GM21528 (cell line): ENCODE measurements around the gene PTGES3.
"Not testable (repeated sequence)": the region's sequence is repeated elsewhere in the genome, so short reads cannot be mapped to it uniquely, and the experiment has no call there.

ENCODE experiments used
- ATAC-seq: cut with Tn5 transposase; IDR thresholded peaks from one replicate; pipeline ENCODE4 v1.9.1; 2021; ENCODE audit warnings: mild to moderate bottlenecking, moderate library complexity; ENCODE audit not compliant: unreplicated experiment, low FRiP score

Gene PTGES3

DNA sequence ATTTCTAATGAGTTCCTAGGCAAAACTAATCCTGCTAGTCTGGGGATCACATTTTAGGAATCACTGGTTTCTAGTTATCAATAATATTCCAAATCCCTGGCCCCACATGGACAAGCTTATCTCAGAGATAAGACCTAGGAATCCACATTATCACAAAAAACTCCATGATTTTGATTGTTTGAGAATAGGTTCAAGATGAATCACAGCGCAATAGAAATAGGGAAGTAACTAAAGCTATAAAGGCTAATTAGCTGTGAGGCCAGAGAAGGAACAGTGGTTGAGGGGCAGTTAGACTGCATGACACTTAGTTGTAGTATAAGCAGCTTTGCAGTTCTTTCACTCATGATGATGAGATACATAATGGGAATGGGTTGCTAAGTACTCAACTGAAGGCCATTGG lies 29.2 kb downstream of the PTGES3 start:
- ATAC-seq = no peak

DNA sequence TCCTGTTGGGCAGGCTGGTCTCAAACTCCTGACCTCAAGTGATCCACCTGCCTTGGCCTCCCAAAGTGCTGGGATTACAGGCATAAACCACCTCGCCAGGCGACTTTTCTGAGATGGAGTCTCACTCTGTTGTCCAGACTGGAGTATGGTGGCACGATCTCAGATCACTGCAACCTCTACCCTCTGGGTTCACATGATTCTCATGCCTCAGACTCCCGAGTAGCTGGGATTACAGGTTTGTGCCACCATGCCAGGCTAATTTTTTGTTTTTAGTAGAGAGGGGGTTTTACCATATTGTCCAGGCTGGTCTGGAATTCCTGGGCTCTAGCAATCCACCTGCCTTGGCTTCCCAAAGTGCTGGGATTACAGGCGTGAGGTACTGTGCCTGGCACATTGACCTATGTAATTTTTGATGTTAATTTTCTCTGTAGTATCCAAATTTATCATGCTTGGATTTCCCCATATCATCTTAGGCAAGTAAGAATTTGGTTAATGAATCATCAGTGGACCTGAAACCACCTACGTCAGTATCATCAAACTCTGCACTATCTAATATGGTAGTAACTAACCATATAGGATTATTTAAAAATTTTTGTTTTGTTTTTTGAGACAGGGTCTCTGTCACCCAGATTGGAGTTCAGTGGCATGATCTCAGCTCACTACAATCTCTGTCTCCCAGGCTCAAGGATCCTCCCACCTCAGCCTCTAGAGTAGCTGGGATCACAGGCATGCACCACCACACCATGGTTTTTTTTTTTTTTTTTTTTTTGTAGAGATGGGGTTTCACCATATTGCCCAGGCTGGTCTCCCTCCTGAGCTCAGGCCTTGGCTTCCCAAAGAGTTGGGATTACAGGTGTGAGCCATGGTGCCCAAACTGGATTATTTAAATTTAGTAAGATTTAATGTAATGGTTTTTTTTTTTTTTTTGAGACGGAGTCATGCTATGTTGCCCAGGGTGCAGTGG lies 30.4 kb downstream of the PTGES3 start:
- ATAC-seq = no peak

DNA sequence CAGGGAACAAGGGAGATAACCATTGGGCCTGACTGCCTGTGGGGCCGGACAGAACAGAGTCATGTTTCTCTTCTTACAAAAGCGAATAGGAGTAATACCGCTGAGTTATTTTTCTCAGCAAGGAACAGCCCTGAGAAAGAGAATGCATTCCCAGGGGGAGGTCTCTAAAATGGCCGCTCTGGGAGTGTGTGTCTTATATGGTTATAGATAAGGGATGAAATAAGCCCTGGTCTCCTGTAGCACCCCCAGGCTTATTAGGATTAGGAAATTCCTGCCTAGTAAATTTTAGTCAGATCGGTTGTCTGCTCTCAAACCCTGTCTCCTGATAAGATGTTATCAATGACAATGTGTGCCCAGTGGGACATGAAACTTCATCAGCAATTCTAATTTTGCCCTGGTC lies 34.3 kb downstream of the PTGES3 start:
- not testable (repeated sequence) for ATAC-seq

DNA sequence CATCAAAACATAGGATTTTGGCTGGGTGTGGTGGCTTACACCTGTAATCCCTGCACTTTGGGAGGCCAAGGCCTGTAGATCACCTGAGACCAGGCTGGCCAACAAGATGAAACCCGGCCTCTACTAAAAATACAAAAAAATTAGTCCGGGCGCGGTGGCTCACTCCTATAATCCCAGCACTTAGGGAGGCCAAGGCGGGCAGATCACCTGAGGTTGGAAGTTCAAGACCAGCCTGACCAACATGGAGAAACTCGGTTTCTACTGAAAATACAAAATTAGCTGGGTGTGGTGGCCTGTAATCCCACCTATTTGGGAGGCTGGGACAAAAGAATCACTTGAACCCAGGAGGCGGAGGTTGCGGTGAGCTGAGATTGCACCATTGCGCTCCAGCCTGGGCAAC lies 40.1 kb downstream of the PTGES3 start:
- ATAC-seq = not testable (repeated sequence)

DNA sequence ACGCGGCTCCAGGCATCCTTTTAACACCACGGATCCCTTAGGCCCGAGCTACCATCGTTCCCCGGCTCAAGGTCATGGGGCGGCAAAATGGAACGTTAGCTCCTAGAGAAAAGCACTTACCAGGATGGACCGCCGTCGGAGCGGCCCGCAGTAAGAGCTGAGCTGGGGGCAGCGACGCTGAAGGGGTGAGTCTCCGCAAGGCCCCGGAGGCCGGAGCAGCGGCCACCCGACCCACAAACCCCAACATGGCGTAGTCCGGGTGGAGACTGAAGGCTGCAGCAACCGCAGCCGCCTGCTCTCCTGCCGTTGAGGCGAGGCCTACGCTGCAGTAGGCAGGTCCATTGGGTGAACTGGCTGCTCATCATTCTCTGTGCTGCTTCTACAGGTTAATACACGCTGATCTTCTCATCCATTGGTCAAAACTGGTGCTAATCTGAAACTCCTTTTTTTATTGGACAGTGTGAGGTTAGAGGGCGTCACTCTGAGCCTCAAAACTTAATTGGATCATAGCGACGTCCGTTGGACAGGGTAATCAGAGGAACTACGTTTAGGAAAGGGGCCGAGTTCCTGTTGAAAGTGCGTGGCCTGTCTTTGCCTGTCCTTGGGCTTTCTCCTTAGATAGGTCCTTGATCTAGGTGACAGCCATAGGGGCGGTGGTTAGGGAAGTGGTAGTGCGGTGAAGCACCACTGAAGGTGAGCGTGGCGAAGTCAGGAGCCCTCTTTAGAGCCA lies 42.2 kb downstream of the PTGES3 start, which contains the start of gene ATP5F1B:
TSS of gene ATP5F1B (minus strand) at position 268 of the 730 bp plus-strand sequence. CDS start at position 247, 21 bp downstream.
- peak; percentile 98 for ATAC-seq

DNA sequence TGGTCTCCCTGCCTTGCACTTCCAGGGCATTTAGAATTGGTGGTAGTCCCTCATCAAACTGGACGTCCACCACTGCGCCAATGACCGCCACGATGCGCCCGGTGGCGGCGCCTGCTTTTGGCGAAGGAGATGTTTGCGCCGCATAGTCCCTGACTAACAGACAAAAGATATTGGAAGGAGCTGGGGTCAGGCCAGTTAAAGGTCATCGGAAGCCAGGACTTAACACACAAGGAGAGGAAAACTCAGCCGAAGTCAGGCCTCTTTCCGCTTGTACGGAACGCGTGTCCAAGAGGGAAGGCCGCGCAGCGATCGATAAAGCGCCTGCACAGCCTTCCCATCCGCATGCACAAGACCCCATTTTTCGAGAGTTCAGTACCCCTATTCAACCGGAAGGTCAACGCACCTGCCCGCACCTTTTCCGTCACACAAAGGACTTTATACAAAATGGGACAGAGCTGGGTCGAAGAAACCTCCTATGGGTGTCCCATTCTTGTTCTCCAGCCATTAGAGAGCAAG lies 42.8 kb downstream of the PTGES3 start:
- no peak for ATAC-seq

DNA sequence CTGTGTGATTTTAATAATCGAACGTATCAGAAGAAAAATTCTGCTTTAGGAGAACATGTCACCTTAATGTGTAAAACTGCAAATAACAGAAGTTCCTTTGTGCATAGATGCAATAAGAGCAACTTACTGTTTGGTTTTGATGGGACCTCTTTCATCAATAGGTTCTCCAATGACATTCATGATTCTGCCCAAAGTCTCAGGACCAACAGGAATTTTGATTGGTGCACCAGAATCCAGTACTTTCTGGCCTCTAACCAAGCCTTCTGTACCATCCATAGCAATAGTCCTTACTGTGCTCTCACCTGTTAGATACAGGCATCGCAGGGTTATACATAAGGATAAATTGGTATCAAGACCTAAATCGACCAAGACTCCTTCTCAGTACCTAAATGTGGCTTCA lies 43.4 kb downstream of the PTGES3 start:
- no peak for ATAC-seq

DNA sequence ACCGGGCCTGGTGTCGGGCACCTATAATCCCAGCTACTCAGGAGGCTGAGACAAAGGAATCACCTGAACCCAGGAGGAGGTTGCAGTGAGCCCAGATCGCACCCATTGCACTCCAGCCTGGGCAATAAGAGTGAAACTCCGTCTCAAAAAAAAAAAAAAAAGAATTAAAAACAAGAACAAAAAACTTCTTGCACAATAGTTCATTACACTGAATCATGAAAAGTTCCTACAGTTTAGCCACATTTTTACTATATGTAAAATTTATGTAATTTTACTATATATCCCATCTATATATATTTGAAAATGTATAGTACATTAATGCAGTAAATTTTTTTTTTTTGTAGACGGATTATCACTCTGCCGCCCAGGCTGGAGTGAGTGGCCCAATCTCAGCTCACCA lies 46.9 kb downstream of the PTGES3 start:
- ATAC-seq = no peak

DNA sequence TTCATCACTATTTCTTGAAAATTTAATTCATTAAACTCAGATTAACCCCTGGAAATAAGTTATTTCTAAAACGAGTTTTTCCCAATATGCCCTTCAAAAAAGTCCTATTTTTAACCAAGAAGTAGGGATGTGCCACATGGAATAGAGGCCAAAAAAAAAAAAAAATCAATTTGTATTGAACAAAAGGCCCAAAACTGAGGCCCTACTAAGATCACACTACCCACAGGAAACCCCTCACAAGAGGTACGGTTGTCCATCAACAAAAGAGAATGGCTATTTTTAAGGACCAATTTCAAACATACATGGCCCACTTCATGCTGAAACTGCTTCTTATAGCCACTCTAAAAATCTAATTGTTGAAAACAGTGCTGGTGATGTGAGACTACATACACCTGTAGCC lies 50.5 kb downstream of the PTGES3 start:
- ATAC-seq = no peak

DNA sequence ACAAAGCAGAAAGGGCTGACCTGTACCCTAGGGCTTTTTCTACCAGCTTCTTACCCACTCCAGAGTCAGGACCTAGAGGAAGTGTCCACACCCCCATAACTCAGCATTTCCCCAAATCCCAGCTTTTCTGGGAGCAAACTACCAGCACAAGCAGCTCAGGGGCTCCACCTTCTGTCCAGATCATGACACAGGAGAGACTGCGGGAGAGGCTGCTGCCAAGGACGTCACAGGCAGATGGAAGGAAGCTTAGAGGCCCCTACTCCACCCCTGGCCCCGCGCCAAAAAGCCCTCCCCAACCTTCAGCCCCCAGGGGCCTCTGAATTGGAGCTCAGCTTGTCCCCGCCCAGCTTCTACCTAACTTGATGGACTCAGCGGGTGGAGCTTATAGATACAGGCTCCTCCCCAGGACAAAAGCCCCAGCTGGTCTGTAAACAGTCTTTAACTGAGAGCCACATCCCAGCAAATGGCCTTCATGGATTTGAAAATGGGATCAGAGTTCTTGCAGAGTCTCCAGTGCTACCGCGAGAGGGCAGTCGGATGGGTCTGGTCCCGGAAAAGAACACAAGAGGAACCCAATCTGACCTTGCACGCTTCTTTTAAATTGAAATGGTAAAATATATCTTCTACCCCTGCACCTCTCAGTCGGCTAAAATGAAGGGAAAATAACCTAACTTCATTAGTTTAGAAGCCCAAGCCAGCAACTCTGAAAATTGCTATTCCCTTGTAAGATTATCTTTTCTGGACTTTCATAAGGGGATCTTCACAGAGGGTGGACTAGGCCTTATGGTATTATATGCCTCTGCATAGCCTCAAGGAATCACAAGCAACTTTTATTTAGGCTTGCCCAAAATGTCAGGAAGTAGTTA lies 51.2 kb downstream of the PTGES3 start:
- ATAC-seq = peak; percentile 58

DNA sequence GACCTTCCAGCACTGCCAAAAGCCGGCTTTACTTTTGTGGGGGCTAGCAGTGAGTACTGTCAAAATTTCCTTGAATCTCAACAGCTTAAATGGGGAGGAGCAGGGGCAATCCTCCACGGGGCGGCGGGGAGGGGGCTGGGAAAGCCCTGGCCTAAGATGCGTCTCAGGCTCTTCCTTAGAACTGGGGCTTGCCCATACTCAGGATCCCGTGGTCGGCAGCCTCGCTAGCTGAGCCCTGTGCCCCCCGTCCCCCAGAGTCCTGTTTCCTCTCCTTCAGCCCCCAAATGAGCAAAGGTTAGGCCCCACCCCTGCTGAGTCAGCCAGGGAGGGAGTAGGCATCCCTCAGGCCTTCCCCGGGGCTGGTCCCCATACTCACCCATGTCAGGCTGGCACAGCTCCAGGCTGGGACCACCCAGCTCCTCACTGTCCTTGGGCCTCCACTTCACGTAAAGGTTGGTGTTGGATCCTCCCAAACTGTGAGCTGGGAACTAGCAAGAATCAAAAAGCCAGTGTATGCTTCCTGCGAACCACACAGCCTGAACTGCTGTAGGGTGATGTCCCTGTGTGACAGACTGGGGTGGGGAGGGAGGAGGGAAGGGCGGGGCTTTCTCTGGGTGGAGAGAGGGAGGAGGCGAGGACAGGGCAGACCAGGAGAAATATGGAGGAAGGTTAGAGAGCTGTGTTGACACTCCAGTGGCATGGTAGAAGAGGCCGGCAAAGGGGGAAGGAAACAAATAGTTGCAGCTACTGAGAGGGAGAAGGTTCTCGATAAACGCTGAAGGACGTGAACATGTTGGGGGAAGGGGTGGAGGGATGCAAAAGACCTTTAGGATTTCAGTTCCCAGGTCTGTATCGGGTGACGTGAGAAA lies 52.0 kb downstream of the PTGES3 start:
- ATAC-seq = peak; percentile 42

DNA sequence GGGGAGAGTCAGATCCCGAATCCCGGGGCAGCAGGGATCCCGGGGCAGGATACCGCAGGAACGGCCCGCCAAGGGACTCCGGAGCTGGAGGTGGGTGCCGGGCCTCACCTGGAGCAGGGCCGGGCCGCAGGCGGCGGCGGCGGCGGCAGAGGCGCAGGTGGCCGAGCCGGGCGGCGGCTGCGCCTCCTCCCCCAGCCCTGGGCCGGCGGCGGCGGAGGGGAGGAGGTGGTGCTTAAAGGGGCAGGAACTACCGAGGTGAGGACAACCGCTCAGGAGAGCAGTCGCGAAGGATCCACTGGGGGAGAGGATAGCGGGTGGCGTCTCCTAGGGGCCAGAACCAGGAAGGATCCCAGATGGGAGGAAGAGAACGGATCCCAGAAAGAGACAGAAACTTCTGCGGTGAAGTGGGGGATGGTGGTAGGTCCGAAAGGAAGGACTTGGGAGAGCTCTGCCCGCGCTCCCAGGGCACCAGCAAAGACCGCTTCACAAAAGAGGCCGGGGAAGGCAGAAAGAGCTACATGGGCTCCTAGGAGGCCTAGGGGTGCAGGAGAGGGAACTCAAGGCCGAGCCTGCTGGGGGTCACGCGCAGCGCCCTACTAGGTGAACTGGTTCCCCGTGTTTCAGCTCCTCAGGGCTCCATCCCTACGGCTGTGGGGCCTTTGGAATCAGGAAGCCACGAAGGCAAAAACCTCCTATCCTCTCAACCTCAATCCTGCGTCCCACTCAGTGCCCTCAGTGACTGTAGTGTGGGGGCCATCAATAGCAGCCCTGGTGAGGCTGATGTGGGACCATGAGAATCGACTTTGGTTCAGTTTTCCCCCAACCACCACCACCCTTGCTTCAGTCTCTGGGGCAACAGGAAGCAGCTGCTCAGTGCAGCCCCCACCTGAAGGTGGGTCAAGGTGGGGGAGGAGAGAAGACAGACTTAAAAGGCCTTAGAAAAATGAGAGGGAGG lies 53.0 kb downstream of the PTGES3 start:
- peak; percentile 35 for ATAC-seq

DNA sequence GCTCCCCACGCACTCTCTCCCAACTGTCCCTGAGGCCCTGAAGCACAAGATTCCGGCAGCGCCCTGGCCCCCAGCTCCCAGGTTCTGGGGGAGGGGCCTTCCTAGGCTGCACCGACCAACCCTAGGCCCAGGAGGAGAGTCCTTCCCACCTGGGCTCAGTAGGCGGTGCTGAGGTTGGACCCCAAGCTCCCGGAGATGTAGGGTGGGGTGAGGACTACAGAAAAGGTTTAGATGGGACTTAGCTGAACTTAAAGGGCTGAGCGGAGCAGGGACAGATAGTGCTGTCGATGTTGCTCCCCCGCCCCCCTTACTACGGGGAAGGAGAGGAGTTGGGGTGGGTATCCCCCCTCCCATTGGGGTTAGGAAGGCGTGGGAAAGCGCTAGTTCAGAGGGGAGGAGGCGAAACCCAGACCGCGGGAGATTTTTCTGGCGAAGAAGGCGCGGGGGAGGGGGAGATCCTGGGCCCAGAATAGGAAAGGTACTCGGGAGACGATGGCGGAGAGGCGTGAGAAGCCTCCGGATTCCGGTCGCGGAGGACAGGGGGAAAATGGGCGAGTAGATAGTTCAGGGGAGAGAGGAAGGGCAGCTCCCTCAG lies 53.7 kb downstream of the PTGES3 start:
- no peak for ATAC-seq

DNA sequence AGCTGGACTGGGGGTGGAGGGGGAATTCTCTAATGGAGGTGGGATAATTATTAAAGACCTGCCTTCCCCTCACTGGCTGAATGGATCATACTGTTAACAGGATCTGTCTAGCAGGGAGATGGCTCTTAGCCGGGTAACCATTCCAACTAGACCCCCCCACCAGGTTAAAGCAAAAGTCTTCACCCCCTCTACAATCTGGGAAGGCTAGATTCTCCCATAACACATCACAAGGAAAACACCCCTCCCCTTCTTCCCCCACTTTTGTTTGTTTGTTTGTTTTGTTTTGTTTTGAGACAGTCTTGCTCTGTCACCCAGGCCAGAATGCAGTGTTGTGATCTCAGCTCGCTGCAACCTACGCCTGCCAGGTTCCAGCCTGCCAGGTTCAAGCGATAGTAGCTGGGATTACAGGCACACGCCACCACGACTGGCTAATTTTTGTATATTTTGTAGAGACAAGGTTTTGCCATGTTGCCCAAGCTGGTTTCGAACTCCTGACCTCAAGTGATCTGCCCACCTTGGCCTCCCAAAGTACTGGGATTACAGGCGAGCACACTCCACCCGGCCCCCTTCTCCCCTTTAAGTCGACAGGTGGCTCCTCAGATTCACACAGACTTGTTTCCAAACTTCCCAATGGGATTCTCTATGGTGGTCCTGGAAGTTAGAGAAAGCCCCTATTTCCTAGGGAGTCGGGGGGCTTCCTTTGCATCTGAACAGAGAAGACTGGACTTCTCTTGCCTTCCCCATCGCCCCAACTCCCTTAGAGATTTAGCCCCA lies 54.4 kb downstream of the PTGES3 start:
- ATAC-seq = no peak

DNA sequence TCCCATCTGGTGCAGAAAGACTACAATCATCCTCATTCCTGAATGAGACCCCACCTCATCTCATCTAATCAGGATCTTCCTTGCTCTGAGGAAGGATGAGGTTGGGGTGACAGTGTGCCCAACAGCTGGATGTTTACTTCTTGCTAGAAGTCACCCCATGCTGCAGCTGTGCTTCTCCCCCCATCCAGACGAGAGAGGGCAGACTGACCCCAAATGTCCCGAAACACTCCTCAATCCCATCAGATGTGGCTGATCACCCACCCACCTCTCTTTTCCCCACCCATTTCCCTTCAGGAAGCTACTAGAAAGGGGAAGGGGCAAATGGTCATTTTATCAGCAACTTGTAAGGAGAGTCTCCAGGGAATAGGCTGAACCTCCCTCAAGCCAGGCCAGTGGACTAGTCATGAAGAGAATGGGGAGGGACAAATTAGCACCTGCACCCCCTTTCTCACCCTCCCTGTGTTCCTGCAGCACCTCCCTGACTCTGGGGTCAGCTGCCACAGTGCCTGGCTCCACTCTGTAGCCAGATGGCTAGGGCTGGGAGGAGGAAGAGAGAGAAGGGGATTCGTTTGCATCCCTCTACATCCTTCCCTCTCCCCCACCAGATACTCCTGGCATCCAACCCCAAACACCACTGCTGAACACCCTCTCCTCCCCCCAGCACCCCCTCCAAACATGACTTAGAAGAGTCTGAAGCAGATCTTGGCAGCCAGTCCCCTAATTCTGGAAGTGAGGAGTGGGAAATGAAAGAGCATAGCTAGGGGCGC lies 55.2 kb downstream of the PTGES3 start:
- ATAC-seq = no peak
